Stomach smooth muscle (tissue), 2 donors: ENCODE measurements around the gene RAD18.

ENCODE experiments used
- H3K27ac ChIP-seq: one replicate; pipeline ENCODE4 v1.7.0; 2013; ENCODE audit warnings: mild to moderate bottlenecking, low read length, inconsistent platforms
- H3K27me3 ChIP-seq, 2 donors: one replicate each; pipeline ENCODE4 v1.7.0; 2013; ENCODE audit warnings: low read length in 2 of 2; ENCODE audit not compliant: insufficient read depth in 2 of 2, control insufficient read depth in 1 of 2
- H3K36me3 ChIP-seq, 2 donors: one replicate each; pipeline ENCODE4 v1.7.0; 2013; ENCODE audit warnings: low read length in 2 of 2; ENCODE audit not compliant: control insufficient read depth in 2 of 2, insufficient read depth in 2 of 2
- H3K4me1 ChIP-seq: one replicate; pipeline ENCODE4 v1.7.0; 2013; ENCODE audit warnings: low read length; ENCODE audit not compliant: control insufficient read depth, insufficient read depth
- H3K4me3 ChIP-seq, 2 donors: one replicate each; pipeline ENCODE4 v1.7.0; 2013; ENCODE audit warnings: low read length in 2 of 2
- H3K9ac ChIP-seq, 2 donors: one replicate each; pipeline ENCODE4 v1.7.0; 2013; ENCODE audit warnings: low read length in 2 of 2, mild to moderate bottlenecking in 1 of 2
- H3K9me3 ChIP-seq, 2 donors: one replicate each; pipeline ENCODE4 v1.7.0; 2013; ENCODE audit warnings: low read length in 2 of 2; ENCODE audit not compliant: control insufficient read depth in 2 of 2
- donor health status: healthy.
- donor health status: Pancreatic carcinoma.

RAD18 gene

DNA sequence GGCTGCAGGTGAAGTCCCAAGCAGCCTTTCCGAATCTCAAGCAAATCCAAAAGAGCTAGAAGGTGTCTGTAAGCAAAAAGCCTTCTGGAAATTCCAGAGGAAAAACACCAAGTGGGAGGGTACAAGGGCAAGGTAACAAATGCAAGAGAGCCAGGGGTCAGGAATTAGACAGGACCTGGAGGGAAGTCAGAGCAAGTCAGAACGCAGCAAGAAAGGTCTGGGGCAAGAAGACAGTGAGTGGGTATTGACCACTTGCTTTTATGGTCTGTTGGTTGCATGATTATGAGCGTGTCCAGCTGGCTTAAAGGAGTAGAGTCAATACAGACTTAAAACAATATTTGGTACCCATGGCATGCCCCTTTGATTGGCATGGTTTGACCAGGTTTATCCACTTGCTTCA lies 127.2 kb downstream of the RAD18 start:
- Histone ChIP-seq H3K4me3 (no peak overlapping the region), H3K4me1 (no peaks in the 10 kb centered on the region), H3K27me3 (no peaks in the 10 kb centered on the region), H3K27ac (no peak overlapping the region), H3K9me3 (no peaks in the 10 kb centered on the region), H3K36me3 (no peaks in the 10 kb centered on the region), H3K9ac (no peak overlapping the region)

DNA sequence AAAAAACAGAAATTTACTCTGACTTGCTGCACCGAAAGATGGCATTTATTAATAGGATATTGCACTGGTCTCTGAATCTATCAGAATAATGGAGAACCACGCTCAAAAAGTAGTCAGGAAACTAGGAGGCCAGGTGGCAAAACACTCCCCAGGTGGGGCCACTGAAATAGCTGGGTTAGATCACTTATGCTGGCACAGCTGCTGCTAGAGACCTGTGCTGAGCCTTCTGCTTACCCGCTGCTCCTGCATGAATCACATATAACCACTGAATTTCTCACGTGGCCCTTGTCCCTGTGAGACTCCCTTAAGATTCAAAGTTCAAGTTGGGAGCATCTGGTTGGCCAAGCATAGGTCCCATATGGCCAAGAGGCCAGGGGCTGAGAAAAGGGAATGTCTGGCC lies 127.9 kb downstream of the RAD18 start:
- Histone ChIP-seq H3K4me3 (no peak overlapping the region), H3K27ac (no peak overlapping the region), H3K9ac (no peak overlapping the region), H3K9me3 (no peaks in the 10 kb centered on the region), H3K27me3 (no peaks in the 10 kb centered on the region), H3K4me1 (no peaks in the 10 kb centered on the region), H3K36me3 (no peaks in the 10 kb centered on the region)

DNA sequence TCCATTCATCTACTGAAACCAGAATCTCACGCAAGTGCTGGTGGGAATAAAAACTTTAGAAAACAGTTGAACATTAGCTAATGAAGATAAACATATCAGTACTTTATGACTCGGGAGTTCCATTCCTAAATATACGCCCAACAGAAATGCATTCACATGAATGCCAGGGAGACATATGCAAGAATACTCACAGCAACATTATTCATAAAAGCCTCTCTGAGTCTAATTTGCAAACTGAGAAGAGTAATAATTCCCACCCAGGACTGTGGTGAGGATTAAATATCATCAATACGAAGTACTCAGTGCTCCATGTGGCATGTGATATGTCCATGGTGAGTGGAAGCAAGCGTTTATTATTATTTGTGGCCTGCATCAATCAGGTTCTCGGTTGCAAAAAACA lies 128.3 kb downstream of the RAD18 start:
- Histone ChIP-seq H3K27me3 (no peaks in the 10 kb centered on the region), H3K27ac (no peak overlapping the region), H3K9me3 (no peaks in the 10 kb centered on the region), H3K36me3 (no peaks in the 10 kb centered on the region), H3K4me3 (no peak overlapping the region), H3K9ac (no peak overlapping the region), H3K4me1 (no peaks in the 10 kb centered on the region)

DNA sequence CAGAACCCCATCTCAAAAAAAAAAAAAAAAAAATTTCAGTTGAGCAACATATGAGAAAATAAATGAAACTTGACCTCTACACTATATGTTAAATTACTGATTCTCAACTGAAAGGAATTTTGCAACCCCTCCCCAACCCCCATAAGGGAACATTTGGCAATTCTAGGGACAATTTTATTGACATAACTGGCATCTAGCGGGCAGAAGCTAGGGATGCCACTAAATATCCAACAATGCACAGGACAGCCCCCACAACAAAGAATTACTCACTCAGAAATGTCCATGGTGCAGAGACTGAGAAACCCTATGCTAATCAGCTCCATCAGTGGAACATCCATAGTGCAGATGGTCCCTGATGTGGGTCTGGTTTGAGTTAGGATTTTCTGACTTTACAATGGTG lies 135.6 kb downstream of the RAD18 start:
- Histone ChIP-seq H3K27me3 (no peaks in the 10 kb centered on the region), H3K4me1 (no peaks in the 10 kb centered on the region), H3K36me3 (no peaks in the 10 kb centered on the region)

More for the DNA sequence above, 135.6 kb downstream of the RAD18 start:
- no peaks in the 10 kb centered on the region for H3K9me3 ChIP-seq
- no peak overlapping the region for H3K27ac ChIP-seq
- no peak overlapping the region for H3K9ac ChIP-seq
- no peak overlapping the region for H3K4me3 ChIP-seq
